HL-60 (cell line): ENCODE data around the gene LIX1.

ENCODE experiments used
- DNase-seq, 2 experiments: peaks; one replicate each; pipeline ENCODE4 v3.0.0-alpha.2; 2010 to 2020; ENCODE audit warnings: low read depth in 1 of 2, low spot score in 1 of 2
- H3K27ac ChIP-seq: fragments of 250-450 bp; sonication (Bioruptor Pico); replicated peaks from 2 replicates; pipeline ENCODE4 v1.5.1; 2020; ENCODE audit warnings: mild to moderate bottlenecking, moderate library complexity
- H3K27me3 ChIP-seq: fragments of 250-450 bp; sonication (Bioruptor Pico); 2 replicates; pipeline ENCODE4 v1.5.1; 2021; ENCODE audit warnings: mild to moderate bottlenecking, moderate library complexity; ENCODE audit not compliant: insufficient read depth, poor library complexity, severe bottlenecking
- H3K4me3 ChIP-seq: replicated peaks from 2 replicates; pipeline ENCODE4 v1.5.1; 2011; ENCODE audit warnings: mild to moderate bottlenecking, control low read depth, low read length; ENCODE audit not compliant: insufficient read depth
- CTCF ChIP-seq: IDR thresholded peaks from one replicate; pipeline ENCODE4 v1.5.1; 2011; ENCODE audit warnings: low read length, control low read depth, inconsistent platforms; ENCODE audit not compliant: insufficient read depth
- GABPA ChIP-seq: IDR thresholded peaks from 2 replicates; pipeline ENCODE4 v1.6.1; 2012; ENCODE audit warnings: low read depth
- POLR2AphosphoS5 ChIP-seq: IDR thresholded peaks from 2 replicates; pipeline ENCODE4 v1.6.1; 2012; ENCODE audit warnings: low read depth
- REST ChIP-seq: IDR thresholded peaks from 2 replicates; pipeline ENCODE4 v1.6.1; 2012; ENCODE audit warnings: low read depth; ENCODE audit not compliant: insufficient replicate concordance
- SPI1 ChIP-seq: IDR thresholded peaks from 2 replicates; pipeline ENCODE4 v1.6.1; 2012; ENCODE audit warnings: low read depth, mild to moderate bottlenecking, borderline replicate concordance

Gene LIX1

GRCh38 chr5:97112230-97112629 is 30.2 kb downstream of the LIX1 start:
- no peak for DNase-seq
- Histone ChIP-seq H3K4me3 (no peak overlapping the region), H3K27ac (no peak overlapping the region), H3K27me3 (no peaks in the 10 kb centered on the region)
- TF ChIP-seq SPI1, result no peak
- no peak for TF ChIP-seq GABPA
- no peak for TF ChIP-seq POLR2AphosphoS5
- TF ChIP-seq REST, result no peak
- no peak for TF ChIP-seq CTCF

- Histone ChIP-seq H3K27me3 (no peaks in the 10 kb centered on the region), H3K4me3 (no peak overlapping the region), H3K27ac (no peak overlapping the region)
- DNase-seq, result no peak
- no peak for TF ChIP-seq REST
- no peak for TF ChIP-seq POLR2AphosphoS5
- TF ChIP-seq GABPA, result no peak
- no peak for TF ChIP-seq SPI1
- TF ChIP-seq CTCF, result no peak
Observed at GRCh38 chr5:97111616-97112015, 30.8 kb downstream of the LIX1 start.

- no peak overlapping the region for H3K27ac ChIP-seq
- DNase-seq, result no peak
- no peaks in the 10 kb centered on the region for H3K27me3 ChIP-seq
- no peak overlapping the region for H3K4me3 ChIP-seq
- TF ChIP-seq CTCF, result no peak
- no peak for TF ChIP-seq REST
- no peak for TF ChIP-seq POLR2AphosphoS5
- TF ChIP-seq SPI1, result no peak
- no peak for TF ChIP-seq GABPA
Observed at GRCh38 chr5:97111004-97111403, 31.4 kb downstream of the LIX1 start.
